ENCODE data around the gene ZNF45.
"Not testable (repeated sequence)": the region's sequence is repeated elsewhere in the genome, so short reads cannot be mapped to it uniquely, and the experiment has no call there.

ZNF45 gene

DNA sequence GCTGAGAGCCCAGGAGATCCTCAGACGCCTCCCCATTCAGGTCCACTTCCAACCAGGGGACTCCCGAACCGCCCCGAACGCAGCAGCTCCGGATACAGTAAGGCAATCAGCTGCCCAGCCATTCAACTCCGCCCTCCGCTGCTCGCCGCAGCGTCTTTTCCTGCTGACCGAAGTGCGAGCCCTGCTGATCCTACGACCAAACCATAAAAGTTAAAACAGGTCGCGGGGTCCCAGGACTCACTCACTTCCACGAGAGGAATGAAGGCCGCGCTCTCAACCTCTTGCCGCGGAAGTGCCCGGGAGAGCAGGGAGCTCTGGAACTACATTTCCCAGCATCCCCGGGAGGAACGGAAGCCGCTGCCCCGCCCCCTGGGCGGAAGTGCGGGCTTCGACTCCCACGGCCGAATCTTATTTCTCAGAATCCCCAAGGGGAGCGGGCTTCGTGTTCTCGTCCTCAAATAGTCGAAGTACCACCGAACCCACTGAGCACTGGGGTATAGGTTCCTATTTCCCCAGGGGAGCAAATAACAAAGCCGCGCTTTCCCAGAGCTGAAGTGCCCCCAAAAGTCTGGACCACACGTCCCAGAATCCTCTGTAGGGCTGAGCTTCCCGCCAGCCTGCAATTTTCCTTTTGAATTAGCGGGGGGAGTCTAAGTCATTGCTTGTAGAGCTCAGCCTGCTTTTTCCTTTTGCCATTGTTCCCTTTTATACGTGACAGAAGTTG lies at the start of gene ZNF45:
Gene ZNF45 (minus strand): TSS at position 298 of the 724 bp plus-strand sequence. CDS start 13,097 bp downstream, outside the sequence.
- in situ Hi-C loops (cut with MboI; ENCODE audit: low sequenced_read_pairs): no loop called here

DNA sequence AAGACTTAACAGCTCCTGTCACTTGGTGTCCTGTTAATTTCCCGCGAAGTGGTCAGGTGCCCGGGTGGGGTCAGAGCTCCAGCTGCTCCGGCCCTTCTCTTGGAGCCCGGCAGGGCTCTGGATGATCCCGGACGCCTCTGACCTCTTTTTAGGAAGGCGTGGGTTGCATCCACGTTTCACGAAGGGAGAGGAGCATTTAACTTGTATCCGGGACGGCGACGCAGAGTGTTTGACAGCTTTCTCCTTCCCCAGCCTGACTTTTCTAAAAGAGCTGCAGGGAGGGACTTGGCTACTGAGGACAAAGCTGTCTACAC lies 49.6 kb upstream of the ZNF45 start:
- in situ Hi-C loops (cut with MboI; ENCODE audit: low sequenced_read_pairs): no loop called here

DNA sequence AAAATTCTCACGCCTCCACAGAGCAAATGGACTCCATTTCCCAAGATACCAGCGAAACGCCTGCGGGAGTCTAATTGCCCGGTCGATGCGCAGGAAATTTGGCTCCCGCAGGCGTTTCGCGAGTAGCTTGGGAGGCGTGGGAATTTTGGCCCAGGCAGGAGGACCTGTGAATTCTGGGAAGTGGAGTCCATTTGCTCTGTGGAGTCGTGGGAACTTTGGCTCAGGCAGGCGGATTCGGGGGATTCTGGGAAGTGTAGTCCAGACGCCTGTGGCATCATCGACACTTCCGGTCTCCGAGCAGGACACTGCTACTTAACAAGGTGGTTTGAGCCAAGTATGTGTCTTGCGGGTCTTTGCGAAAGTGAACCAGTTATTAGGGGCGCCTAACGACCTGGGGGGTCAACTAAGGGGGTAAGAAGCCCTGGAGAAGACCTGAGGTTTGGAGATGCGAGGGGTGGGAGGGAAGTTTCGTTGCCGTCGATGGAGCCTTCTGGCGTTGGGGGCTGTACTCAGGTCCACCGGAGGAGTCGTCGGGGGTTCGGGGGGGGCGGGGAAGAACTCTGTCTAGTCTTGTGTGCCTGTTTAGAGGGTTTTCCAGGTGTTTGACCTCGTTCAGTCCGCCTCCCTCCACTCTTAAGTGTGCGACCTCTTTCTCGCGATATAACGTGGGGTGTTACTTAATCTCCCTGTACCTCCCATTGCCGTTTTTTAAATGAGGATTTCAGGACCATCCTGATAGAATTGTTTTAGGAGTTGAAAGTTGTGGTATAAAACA lies 49.0 kb upstream of the ZNF45 start, which contains the start of gene ZNF155:
Gene ZNF155 (plus strand): TSS at position 277 of the 775 bp plus-strand sequence. CDS start 4,356 bp downstream, outside the sequence.
- in situ Hi-C loops (cut with MboI; ENCODE audit: low sequenced_read_pairs): no loop called here

DNA sequence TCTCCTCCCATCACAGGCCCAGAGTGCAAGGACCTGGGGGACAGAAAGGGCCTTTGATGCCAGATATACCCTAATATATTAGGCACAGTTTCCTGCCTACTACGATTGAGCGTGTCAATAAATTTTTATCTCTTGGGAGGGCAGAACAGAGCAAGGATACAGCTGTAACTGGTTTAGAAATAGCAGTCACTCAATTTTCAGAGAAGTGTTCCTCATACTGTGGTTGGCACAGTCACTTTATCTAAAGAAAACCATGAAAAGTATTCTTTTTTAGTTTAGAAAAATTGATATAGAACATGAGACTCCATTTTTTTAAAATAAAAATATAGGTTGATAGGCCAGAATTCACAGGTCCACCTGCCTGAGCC lies 48.4 kb upstream of the ZNF45 start:
- in situ Hi-C loops (cut with MboI; ENCODE audit: low sequenced_read_pairs): no loop called here

- in situ Hi-C loops (cut with MboI; ENCODE audit: low sequenced_read_pairs): no loop called here
Measured at GRCh38 chr19:43976732-43977131, 41.6 kb upstream of the ZNF45 start.

DNA sequence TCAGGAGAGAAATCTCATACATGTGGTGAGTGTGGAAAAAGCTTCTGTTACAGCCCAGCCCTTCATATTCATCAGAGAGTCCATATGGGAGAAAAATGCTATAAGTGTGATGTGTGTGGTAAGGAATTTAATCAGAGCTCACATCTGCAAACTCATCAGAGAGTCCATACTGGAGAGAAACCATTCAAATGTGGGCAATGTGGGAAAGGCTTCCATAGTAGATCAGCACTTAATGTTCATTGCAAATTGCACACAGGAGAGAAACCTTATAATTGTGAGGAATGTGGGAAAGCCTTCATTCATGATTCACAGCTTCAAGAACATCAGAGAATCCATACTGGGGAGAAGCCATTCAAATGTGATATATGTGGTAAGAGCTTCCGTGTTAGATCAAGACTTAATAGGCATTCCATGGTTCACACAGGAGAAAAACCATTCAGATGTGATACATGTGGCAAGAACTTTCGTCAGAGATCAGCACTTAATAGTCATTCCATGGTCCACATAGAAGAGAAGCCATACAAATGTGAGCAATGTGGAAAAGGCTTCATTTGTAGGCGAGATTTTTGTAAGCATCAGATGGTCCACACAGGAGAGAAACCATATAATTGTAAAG lies 31.1 kb upstream of the ZNF45 start:
- in situ Hi-C loops (cut with MboI; ENCODE audit: low sequenced_read_pairs): no loop called here

DNA sequence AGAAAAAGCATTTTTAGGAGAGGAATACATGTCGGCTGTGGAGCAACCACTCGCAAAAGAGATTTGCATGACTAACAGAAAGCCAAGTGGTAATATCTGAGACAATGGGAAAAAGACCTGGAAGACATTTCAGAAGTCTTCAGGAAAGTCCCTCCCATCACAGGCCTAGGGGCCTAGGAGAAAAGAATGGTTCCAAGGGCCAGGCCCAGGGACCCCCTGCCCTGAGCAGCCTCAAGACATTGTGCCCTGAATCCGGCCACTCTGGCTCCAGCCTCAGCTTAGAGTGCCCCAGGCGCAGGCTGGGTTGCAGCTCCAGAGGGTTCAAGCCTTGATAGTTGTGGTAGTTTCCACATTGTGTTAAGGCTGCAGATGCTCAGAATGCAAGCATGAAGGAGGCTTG lies 25.3 kb upstream of the ZNF45 start:
- in situ Hi-C loops (cut with MboI; ENCODE audit: low sequenced_read_pairs): no loop called here

DNA sequence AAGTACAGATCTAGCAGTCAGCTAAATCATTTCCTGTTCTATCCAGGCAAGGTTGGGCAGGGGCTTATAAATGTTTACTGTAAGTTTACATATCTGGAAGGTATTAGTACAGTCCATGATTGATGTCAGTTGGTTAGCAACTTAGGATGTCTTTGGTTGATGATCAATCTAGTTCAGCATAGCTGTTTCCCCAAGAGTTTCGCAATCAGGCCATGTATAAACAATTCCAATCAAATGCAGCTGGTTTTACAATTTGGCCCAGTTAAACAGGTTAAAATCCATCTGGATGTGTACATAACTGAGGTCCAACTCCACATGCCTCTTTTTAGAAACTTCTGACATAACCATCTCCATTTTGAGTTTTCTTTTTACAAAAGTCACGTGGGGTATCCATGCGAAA lies 22.8 kb upstream of the ZNF45 start:
- in situ Hi-C loops (cut with MboI; ENCODE audit: low sequenced_read_pairs): no loop called here

DNA sequence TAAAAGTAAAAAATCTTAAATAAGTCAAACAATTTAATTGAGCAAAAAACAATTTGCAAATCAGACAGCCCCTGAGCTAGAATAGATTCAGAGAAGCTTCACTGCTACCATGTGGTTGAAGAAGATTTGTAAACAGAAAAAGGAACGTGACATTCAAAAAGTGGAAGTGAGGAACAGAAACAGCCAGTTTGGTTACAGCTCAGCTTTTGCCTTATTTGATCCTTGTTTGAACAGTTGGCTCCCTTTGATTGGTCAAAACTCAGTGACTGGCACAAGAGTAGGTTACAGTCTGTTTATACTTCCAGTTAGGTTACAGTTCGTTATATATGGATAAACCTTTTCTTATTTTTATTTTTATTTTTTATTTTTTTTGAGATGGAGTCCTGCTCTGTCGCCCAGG lies 21.7 kb upstream of the ZNF45 start:
- in situ Hi-C loops (cut with MboI; ENCODE audit: low sequenced_read_pairs): no loop called here

DNA sequence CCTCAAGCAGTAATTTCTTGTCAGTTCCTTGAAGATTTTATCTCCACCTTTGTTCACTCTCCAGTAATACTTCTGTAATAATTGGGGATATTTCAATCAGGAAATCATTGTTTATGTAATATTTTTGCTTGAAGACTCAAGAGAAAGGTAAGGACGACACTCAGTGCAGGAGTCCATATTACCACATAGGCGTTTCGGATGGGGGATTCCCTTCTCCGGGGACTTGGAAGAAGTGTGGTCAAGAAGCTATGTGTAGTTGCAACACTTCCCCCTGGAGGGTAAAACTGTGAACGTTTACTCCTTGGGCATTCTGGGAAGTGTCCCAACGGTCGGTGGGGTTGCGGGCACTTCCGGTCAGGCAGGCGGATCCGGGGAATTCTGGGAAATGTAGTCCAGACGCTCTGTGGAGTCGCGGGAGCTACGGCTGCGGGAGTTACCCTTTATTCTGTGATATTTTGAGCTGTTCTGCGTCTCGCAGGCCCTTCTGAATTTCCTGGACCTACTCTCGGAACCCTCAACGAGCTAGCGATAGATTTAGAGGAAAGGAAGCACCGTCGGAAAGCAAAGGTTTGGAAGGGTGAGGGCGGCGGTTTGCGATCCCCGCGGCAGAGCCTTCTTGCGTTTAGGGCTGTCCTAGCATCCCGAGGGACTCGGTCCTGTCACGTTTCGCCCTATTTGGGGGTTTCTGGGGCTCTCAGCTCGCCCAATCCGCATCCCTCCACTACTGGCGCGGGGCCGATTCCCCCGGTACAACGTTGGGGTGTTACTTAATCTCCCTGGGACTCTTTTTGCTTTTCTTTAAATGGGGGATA lies 16.0 kb upstream of the ZNF45 start, which contains the start of gene ZNF221:
Gene ZNF221 (plus strand): TSS at position 395 of the 812 bp plus-strand sequence. CDS start 11,499 bp downstream, outside the sequence.
- in situ Hi-C loops (cut with MboI; ENCODE audit: low sequenced_read_pairs): no loop called here

DNA sequence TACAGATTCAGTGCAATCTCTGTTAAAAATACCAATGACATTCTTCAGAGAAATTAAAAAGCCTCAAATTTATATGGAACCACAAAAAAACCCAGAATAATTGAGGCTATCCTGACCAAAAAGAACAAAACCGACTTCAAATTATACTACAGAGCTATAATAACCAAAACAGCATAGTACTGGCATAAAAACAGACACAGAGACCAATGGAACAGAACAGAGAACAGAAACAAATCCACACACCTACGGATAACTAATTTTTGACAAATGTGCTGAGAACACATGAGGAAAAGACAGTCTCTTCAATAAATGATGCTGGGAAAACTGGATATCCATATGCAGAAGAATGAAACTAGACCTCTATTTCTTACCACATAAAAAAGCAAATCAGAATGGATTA lies 14.7 kb upstream of the ZNF45 start:
- in situ Hi-C loops (cut with MboI; ENCODE audit: low sequenced_read_pairs): not testable (repeated sequence)

DNA sequence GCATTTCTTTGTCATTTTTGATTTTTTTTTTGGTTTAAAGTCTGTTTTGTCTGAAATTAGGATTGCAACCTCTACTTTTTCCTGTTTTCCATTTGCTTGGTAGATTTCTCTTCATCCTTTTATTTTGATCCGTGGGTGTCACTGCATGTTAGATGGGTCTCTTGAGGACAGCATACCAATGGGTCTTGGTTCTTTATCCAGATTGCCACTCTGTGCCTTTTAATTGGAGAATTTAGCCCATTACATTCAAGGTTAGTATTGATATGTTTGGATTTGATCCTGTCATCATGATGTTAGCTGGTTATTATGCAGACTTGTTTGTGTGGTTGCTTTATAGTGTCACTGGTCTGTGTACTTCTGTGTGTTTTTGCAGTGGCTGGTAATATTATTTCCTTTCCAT lies 12.3 kb upstream of the ZNF45 start:
- in situ Hi-C loops (cut with MboI; ENCODE audit: low sequenced_read_pairs): not testable (repeated sequence)

GRCh38 chr19:43941209-43941608 lies 6.1 kb upstream of the ZNF45 start:
- in situ Hi-C loops (cut with MboI; ENCODE audit: low sequenced_read_pairs): no loop called here

DNA sequence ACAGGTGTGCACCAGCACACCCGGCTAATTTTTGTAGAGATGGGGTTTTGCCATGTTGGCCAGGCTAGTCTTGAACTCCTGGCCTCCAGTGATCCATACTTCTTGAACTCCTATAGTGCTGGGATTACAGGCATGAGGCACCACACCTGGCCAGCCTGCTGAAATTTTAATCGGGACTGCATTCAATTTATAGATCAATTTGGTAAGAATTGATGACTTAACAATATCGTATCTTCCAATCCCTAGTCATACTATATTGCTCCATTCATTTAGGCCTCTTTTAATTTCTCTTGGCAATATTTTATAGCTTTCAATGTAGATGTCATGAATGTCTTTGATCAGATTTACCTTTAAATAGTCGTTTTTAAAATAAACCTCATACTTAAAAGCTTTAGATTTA lies 5.6 kb upstream of the ZNF45 start:
- in situ Hi-C loops (cut with MboI; ENCODE audit: low sequenced_read_pairs): no loop called here

DNA sequence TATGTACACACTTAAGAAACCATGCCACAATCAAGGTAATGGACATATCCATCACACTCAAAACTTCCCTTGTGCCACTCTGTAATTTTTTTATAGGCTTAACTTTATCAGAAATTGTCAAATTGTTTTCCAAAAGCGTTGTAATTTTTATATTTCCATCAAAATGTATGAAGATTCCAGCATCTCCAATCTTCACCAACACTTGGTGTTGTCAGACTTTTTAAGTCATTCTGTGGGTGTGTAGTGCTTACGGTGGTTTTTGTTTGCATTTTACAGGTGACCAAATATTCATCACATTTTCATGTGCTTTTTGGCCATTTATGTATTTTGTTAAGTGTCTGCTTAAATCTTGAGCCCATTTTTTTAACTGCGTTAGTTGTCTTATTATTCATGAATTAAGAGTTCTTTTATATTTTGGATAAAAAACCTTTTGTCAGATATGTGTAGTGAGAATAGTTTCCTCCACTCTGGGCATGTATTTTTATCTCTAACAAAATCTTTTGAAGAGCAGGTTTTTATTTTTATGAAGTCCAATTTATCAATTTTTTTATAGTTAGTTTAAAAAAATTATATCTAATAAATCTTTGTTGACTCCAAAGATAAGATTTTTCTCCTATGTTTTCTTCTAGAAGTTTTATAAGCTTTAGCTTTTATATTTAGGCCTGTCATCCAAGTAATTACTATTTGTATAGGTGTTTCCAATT lies 4.6 kb upstream of the ZNF45 start:
- in situ Hi-C loops (cut with MboI; ENCODE audit: low sequenced_read_pairs): no loop called here

DNA sequence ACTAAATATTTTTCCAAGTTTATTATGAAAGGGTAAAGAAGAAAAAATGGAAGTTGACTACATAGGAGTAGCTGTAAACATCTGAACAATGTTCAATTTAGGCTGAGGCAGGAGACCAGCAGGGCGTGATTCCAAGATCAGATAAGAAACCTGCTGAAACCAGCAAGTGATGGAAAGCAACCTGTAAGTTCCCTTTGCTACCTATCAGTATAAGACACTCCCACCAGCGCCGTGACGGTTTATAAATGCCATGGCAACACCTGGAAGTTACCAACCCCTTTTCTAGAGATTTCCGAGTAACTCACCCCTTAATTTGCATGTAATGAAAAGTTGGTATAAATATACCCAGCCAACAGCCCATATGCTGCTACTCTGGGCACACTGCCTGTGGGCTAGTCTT lies 1.1 kb upstream of the ZNF45 start:
- in situ Hi-C loops (cut with MboI; ENCODE audit: low sequenced_read_pairs): no loop called here

DNA sequence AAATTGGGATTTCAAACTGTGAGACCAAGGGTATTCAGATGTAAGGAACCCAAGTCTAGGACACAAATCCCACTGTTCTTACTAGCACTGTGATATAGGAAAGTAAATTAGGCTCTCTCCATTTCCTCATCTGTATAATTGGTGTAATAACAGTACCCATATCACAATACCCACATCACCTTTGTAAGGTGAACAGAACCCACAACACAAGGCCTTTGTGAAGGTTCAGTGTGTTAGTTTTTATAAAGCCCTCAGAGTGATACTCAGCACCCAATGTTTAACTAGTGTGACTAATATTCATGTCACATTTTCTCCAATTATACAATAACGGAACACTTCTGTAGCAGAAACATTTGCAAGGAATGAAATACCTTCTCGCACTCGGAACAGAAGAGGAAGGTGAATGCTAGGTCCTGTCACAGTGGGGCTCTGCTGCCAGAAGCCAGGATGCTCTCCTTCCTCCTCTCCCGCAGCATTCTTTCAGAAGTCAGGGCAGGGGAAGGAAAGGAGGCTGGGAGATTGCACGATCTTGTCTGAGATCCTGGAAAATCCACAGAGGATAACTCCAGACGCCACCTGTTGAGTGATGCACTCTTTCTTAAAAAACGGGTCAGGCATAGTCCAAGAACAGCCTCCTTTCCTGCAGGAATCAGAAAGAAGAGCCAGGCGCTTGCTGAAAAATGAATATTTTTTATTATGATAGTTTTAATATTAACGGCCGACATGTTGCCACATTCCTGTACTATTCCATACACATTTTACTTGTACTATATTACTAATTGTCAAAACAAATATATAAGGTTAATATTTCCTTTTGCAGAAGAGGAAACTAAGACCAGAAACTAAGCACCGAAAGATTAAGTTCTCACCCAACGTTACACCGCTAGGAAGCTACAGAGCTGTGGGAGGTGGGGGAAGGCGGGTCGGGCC lies 762 bp downstream of the ZNF45 start:
- in situ Hi-C loops (cut with MboI; ENCODE audit: low sequenced_read_pairs): no loop called here

DNA sequence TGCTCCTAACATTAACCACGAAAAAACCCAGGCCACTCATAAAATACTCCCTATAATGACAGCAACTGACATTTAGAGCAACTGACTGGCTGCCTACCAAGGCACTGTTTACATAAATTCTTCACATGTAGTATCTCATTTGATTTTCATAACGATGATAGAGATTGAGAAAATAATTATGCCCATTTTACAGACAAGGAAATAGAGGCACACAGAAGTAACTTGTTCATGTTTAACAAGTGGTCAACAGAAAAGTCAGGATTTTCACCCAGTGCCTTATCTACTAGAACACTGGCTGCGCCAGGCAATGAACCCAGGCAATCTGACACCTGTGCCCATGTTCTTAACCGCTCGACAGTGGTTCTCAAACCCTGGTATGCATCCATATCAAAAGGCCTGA lies 6.3 kb downstream of the ZNF45 start:
- in situ Hi-C loops (cut with MboI; ENCODE audit: low sequenced_read_pairs): no loop called here

DNA sequence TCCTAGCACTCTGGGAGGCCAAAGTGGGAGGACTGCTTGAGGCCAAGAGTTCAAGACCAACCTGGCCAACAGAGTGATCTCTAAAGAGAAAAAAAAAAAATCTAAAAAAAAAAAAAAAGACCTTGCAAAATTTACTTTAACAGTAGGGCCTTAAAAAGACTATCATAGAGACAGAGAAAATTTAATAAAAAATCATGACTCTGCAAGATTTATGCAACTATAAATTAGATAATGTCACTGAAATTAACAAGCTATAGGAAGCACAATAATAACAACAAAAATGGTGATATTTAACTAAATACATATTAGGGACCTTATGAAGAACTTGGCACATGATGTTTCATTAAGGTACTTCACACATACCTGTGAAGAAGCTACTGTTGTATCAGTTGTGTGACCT lies 11.2 kb downstream of the ZNF45 start:
- in situ Hi-C loops (cut with MboI; ENCODE audit: low sequenced_read_pairs): no loop called here

All from hTERT RPE-1 (cell line).